Fibroblast of skin of right biceps (primary cell): ENCODE data around the gene PGF.

Experiments
- DNase-seq: peaks from one replicate; pipeline ENCODE4 v3.0.0-alpha.2; 2013

The PGF gene

GRCh38 chr14:74977901-74978385 is 22.5 kb upstream of the PGF start:
- no peak for DNase-seq

DNA sequence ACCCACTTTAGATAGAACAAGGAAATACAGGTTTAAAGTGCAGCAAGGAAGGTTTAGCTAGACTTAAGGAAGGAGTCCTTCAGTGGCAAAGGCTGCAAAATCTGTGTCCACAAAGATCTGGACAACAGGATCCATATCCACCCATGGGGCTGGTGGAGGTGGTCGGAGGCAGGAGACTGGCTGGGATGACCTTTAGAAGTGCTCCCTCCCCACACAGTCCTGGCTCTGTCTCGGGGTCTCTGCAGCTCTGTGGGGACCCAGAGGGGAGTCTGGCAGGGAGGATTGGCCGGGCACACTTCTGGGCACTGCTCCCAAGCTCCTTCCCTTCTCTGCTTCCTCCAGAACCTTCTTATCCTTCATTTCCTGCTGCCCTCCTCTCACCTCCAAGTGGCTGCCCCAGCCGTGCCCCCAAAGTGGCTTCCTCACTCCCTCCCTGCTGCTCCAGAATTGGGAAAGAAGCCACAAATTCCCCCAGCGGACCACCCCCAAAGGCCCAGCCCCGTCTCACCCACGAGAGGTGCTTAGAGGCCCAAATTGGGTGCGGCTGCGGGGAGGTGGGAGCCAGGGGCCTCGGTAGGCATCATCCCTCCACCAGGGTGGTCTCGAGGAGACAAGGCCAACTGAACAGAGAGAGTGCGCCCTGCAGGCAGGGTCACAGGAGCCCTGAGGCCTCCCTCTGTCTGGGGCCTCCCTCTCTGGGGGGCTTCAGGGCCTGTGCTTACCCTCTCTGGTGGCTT is 21.9 kb upstream of the PGF start:
- no peak for DNase-seq

GRCh38 chr14:74976264-74977113 is 21.1 kb upstream of the PGF start:
- DNase-seq = no peak

DNA sequence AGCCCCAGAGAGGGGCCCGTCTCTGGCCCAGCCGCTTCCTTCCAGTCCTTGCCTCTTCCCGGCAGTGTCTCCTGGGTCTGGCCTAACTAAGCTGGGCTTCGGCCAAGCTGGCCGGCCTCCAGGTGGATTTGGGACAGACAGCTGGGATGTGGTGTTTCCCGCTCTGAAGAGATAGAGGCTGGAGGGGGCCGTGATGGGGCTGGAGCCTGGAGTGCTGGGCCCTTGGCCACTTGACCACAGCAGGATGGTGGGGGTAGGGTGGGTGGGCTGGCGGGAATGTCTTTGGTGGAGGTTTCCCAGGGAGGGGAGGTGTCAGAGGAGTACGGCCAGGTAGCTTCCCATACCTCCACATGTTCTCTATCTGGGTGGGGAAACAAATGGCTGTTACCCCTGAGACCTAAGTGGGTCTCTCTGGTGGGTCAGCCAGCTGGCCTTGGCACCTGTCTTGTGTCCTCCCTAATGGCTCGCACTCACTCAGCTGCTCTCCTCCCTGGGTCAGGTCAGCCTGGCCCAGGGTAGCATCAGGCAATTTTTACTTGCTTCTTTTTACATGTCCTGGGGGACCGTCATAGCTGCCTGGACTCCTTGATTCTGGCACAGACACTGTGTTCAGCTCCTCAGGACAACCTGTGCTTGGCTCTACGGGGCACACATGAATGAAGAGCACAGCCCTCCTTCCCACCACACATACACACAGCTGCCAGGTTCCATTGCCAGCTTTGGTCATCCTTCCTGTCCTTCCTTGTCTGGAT is 19.8 kb upstream of the PGF start:
- no peak for DNase-seq

- no peak for DNase-seq
These were observed 19.1 kb upstream of the PGF start for GRCh38 chr14:74974364-74975058.

- no peak for DNase-seq
These were observed 18.5 kb upstream of the PGF start for GRCh38 chr14:74973905-74974363.

DNA sequence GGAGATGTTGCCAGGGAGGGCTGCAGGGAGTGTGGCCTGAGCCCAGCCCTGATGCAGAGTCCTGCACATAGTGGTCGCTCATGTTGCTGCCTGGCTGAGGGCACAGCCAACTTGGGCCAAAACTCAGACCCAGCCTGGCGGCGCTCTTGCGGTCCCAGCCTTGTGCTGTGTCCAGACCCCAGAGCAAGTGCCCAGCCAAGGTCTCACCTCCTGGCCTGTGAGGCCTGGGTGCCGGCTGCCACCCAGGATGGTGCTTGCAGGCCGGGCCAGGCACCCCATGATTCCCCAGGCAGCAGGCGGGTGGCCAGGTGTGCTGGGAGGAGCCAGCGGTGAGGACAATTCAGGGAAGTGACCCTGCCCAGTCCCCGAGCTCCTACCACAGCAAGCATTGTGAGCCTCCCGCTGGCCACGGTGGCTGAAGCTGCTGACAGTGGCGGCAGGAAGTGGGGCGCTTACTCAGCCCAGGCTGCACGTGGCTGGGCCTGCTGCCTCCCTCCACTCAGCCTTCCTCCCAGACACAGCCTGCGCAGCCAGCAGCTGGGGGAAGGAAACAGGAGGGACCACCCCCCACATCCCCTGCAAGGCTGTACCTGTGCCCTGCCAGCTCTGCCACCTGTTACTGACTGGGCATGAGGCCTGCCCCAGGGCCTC is 17.7 kb upstream of the PGF start:
- DNase-seq = peak; percentile 65

DNA sequence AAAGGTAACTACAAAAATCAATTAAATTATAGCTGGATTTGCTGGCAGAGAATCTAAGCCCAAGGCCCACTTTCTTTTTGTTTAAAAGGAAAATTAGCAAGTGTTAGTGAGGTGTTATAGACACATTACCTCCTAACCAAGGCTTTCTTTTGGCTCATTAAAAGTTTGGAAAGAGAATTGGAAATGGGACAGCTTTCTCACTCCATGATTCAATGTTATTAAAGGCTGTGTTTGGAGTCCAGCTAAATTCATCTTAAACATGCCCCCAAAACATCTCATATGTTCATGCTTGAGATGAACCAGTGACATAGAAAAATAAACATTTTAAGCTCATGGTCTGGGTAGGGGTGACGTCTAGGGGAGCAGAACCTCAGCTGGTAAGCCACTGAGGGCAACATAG is 13.4 kb upstream of the PGF start:
- no peak for DNase-seq

DNA sequence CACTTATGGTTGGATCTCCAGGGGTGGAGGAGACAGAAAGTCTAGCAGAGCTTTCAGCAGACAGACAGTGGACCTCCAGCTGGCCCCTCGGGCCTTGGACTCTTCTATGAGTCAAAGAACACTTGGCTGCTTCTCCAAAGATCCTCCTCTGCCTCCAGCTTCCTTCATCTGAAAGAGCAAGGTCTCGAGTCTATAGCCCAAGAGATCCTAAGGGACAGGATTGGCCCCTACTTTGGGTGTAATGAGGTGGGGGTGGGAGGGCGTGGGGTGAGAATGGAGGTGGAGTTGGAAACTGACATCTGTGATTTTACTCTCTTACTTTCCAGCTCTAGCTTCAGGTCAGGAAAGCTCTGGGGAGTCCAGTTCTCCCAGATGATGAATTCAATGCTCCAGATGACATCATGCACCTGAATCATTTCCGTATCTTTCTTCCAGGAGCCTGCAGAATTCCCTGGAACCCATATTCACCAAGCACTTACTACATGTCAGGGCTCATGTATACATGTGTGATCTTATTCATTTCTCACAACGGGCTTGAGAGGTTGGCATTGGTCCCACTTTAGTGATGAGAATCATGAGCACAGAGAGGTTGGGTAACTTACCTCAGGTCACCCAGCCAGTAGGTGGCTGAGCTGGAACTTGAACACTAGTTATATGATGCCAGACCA is 10.2 kb upstream of the PGF start:
- peak; percentile 82 for DNase-seq

GRCh38 chr14:74964787-74965485 is 9.5 kb upstream of the PGF start:
- DNase-seq = peak; percentile 78

DNA sequence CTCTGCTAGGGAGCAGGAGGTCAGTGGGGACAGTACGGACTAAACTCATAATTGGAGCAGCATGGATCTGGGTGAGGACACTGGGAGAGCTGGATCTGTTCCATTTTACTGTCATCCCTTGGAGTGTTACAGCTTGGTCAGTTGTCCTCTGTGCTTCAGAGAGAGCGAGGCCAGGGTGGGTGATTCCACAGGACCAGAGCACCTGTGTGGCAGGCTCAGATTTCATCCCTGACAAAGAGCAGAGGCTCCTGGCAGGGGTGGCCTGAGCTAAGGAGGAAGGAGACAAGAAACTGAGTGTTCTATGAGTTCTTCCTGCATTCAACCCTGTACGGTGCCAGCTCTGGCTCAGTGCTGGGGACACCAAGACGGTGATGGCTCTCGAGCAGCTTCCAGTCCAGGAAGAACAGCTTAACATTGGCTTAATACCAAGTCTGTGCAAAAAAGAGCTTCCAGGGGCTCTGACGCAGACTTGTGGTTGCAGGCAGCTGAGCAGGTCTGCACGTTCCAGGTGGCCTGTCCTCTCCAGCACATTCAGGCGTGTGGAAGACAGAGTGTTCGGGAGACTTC is 8.4 kb upstream of the PGF start:
- DNase-seq = peak; percentile 75

DNA sequence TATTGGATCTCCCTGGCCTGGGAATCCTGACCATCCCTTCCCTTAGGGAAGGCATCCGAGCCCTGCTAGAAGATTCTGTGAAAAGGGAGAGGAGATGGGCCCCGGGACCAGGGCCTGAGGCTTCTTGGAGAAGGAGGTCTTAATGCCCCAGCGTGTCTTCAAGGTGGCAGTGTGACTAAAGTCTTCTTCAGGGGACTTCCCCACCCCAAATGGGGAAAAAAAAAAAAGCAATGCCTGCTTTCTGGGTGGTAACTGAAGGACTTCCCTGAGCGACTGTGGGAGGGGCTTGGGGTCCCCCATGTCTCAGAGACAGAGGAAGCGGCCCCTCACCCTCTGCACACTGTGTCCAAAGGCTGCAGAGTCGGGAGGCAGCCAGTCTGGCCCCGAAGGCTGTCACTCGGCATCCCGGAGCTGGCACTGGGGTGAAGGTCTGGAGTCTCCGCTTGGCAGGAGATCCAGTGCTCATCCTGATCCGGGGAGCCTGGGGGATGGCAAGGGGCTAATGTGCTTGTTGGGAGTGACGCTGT is 7.8 kb upstream of the PGF start:
- no peak for DNase-seq

DNA sequence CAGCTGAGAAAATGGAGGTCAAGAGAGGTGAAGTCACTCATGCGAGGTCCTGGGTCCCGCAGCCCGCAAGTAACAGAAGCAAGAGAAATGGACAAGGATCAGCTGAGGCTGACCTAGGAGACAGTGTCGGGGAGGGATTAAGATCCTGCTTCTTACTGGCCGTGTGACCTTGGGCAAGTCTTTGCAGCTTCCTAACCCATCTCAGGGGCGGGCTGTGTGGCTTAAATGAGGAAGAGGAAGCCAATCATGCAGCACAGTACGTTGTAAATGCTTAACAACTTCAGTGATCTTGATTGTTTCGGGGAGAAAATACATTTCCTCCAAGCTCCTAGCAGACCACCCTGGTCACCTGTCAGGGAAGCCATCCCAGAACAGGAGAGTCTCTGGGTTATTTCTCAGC is 7.1 kb upstream of the PGF start:
- DNase-seq = no peak

- no peak for DNase-seq
These were observed 6.6 kb upstream of the PGF start for GRCh38 chr14:74962046-74962445.

DNA sequence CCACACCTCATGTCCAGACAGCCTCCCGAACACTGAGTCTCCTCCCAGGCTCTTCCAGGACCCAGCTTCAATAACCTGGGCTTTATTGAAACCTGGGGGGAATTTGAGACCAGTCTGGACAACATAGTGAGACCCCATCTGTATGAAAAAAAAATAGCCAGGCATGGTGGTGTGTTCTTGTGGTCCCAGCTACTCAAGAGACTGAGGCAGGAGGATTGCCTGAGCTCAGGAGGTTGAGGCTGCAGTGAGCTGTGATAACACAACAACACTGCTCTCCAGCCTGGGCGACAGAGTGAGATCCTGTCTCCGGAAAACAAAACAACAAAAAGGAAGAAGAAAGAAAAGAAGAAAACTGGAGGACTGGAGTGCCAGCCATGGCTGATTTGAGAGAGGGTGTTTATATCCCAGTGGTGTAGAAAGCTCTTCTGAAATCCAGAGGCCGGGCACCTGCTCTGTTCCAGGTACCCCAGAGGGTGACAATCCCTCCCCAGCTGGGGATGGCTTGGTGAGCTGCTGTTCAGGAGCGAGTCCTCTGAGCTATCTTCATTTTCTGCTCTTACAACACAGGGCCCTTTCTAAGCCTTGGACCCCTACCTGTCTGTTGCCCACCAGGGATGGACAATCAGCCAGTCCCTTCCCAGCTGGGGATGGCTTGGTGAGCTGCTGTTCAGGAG is 6.0 kb upstream of the PGF start:
- no peak for DNase-seq

DNA sequence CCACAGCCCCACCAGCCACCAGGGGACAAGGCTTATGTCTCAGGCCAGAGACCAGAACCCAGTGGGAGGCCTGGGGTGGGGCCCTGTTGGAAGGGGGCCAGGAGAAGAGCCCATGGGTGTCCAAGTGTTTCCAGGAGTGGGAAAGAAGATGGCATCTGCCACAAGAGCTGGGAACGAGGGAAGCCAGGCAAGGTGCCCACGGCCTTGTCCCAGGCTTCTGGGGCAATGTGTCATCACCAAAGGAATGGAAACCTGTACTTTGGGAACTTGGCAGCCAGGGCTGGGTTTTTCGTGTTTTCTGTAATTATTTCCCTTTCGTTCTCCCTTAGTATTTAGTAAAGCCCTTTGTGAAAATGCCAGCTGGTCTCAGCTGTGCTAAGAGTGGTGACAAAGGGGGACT is 5.3 kb upstream of the PGF start:
- no peak for DNase-seq

DNA sequence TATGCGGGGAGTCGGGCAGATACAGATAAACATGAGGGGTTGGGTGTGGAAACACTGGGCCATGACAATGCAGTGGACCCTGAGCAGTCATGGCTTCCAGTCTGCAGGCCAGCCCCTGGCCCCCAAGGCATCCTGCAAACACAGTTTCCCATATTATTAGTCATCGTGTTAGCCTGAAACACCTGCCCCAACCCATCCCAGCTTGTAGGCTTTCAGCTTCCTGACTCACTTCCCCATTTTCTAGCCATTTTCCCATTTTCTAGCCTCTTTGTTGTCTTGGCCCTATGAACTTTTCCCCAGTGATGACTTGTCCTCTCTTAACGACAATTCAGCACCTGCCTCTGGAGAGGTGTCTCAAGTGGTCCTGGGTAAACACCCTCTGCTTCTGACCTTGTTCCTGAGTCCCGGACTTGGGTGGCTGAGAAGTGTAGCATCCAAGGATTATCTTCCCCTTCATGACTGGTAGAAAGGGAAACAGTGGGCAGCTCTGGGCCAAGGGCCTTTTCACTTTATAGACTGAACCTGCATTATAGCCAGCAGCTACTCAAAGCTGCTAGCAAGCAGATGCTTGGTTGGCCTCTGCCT is 4.3 kb upstream of the PGF start:
- DNase-seq = no peak

DNA sequence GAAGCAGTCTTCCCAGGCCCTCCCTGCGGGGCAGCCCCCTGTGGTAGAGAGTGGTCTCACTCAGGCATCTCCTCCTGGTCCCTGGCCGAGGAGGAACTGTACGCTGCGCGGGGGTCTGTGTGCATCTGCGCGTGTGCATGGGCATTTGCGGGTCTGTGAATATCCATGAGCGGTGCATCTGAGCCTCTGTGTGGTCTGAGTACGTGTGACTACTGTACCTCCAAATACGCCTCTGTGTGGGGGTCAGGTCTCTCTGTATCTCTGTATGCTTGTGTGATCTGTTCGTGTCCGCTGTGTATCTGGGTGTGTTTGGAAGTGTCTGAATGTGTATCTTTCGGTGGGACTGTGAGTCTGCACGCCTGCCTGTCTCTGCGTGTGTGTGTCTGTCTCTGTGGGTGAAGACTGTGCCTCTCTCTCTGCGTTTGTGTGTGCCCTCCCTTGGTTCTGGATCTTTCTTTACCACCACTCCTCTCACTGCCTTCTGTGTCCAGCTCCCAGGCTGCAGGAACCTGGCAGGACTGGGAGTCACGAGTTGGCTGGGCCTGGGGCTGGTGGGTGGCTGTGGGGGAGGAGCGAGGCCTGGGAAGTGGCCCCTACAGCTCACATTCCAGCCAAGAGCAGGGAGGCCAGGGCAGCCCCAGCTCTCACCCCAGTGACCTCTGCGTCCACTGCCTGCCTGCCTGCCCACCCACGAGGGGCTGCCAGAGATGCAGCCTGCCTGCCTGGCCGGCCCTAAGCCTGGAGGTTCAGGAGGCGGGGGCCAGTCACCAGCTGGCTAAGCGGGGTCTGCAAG is 1.1 kb upstream of the PGF start:
- DNase-seq = no peak

GRCh38 chr14:74956027-74956279 is 556 bp upstream of the PGF start:
- no peak for DNase-seq
